GM21528 (cell line): Measurements from ENCODE around the gene AKR1C8.
"Not testable (repeated sequence)": the region's sequence is repeated elsewhere in the genome, so short reads cannot be mapped to it uniquely, and the experiment has no call there.

Experiments used
- ATAC-seq: cut with Tn5 transposase; IDR thresholded peaks from one replicate; pipeline ENCODE4 v1.9.1; 2021; ENCODE audit warnings: mild to moderate bottlenecking, moderate library complexity; ENCODE audit not compliant: unreplicated experiment, low FRiP score

The AKR1C8 gene

DNA sequence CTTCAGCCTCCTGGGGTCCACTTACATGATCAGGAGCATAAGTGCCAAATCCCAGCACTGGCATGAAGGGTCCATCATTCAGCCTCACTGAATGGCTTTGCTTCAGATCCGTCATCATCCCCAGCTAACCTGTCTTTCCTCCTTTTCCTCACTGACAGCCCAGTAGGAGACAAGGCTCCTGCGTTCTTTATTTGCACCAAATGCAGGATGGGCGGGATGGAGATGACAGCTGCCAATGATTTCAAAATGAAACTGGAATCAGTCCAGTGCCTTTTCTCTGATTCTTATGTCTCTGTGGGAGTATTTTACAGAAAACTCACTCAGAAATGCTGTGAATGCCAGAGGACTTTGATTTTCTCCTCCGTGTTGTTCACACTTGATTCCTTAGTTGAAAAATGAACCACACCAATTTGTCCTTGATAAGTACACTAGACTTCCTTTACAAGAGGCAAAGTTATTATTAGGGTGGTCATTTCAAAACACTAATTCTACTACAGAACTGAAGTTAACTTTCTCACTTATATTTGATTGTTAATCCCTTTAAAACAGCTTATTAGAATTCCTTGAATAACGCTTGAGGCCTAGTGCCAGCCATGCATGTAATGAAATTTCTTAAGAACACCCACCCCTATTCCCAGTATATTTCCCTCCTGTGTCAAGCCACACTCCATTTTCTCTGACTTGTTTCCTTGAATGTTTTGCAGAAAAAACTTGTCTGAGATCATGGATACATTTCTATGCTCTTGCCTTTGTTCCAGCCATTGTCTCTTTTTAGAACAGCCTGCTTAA lies at the start of gene AKR1C8:
Gene AKR1C8 (minus strand): TSS at position 164 of the 789 bp plus-strand sequence. CDS start 46 bp downstream, at position 118.
- no peak for ATAC-seq

DNA sequence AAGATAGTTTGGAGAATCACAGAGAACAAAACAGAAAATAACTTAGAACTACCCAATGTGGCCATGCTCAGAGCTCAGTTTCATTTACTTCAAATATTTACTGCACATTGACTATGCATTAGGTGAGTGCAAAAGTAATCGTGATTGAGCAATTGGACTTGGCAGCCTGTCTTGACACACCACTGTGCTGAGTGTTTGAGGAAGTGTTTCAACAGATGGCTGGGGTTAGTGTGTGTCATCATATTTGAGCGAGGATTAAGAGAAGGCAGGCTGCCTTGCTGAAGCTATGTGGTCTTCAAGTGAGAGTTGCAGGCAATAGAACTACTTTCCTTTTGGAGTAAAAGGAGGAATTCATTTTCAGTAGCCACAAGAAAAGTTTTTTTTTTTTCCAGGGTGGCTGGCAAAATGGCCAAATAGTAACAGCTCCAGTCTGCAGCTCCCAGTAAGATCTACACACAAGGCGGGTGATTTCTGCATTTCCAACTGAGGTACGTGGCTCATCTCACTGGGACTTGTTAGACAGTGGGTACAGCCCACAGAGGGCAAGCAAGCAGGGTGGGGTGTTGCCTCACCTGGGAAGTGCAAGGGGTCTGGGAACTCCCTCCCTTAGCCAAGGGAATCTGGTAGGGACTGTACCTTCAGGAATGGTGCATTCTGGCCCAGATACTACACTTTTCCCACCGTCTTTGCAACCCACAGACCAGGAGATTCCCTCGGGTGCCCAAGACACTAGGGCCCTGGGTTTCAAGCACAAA lies 49.3 kb upstream of the AKR1C8 start:
- ATAC-seq = no peak

DNA sequence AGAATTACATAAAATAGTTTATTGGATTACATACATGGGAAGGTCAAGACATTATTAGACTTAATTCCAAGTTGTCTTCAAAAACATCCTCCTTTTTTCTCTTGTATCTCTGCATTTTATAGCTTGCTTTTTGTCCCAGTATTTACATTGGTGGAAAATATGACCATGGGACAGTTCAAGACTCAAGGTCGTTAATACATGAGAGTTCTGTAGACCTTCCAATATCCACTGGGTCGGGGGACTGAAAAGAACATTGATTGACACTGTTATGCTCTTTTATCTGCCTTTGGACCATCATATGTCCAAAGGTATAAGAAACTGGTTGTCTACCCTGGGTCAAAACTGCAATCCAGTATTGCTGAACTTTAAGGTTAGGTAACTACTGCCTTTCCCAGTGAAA lies 48.4 kb upstream of the AKR1C8 start:
- no peak for ATAC-seq

DNA sequence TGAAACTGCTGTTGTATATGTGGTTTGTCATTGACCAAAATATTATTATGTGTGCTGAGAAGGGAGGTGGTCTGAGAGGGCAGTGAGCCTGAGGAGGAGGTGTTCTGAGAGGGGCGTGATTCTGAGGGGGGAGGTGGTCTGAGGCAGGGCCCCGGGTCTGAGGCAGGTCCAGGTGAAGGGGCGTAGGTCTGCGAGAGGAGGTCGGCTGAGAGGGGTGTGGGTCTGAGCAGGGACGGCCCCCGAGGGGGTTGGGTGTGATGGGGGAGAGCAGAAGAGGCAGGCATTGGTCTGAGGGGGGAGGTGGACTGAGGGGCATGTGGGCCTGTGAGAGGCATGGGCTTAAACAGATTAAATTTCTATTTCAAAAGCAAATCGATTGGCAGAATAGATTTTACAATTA lies 44.1 kb upstream of the AKR1C8 start:
- ATAC-seq = no peak

DNA sequence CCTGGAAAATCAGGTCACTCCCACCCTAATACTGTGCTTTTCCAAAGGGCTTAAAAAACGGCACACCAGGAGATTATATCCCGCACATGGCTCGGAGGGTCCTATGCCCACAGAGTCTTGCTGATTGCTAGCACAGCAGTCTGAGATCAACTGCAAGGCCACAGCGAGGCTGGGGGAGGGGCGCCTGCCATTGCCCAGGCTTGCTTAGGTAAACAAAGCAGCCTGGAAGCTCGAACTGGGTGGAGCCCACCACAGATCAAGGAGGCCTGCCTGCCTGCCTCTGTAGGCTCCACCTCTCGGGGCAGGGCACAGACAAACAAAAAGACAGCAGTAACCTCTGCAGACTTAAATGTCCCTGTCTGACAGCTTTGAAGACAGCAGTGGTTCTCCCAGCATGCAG lies 38.0 kb upstream of the AKR1C8 start:
- ATAC-seq = not testable (repeated sequence)

DNA sequence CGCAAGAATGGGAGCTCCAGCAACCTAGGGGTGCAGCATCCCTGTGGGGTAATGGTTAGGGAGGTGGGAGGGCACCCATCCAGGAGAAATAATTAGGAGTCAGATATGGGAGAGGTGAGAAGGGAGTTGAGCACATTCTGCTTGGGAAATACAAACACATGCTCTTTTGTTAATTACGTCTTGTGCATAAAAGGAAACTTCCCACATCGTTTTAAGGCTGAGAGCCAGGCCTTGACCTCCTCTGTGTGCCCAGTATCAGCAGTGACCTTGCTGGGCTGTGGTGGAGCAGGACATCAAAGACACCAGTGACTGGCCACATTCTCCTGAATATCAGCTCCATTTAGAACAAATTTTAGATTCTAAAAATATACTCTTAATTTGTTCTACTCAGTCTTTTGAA lies 34.3 kb upstream of the AKR1C8 start:
- no peak for ATAC-seq

DNA sequence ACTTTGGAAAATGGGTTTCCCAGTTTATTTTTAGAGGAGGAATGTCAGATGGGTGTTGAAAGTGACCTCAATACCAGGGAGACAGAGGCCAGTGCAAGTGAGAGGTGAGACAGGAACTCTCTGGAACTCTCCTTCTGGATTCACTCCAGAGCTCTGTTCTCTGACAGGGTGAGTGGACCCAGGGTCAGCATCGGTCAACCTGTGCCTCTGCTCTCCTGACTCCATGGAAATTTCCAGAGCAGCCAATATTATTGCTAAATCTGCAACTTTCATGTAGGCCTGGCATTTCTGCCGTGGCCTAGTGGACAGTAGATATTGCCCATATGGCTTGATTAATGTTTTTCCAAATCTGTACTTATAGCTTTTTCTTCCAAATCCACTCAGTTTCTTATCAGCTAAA lies 31.9 kb upstream of the AKR1C8 start:
- ATAC-seq = no peak

DNA sequence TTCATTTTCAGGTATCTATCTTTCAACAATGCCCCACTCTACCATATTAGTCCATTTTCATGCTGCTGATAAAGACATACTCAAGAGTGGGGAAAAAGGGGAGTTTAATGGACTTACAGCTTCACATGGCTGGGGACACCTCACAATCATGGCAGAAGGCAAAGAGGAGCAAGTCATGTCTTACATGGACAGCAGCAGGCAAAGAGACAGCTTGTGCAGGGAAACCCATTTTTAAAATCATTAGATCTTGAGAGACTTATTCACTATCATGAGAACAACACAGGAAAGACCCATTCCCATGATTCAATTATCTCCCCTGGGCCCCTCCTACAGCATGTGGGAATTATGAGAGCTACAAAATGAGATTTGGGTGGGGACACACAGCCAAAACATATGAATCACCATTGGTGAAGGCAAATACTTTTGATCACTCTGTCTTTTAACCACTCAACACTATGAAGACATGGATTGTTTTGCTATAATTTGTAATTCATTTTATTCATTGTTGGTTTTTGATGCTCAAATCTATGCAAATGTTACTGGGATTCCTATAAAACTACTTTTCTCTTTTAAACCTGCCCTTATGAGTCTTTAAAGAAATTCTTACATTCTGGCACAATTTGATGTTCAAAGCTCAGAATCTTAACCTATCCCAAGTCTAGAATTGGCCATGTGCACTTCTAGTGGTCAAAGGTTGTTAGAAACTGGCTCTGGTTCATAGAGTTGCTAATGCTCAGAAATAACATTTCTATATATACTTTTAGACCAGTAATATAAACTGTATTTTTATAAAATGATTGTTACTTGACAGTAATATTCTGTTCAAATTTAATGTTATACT lies 27.0 kb upstream of the AKR1C8 start:
- ATAC-seq = no peak

DNA sequence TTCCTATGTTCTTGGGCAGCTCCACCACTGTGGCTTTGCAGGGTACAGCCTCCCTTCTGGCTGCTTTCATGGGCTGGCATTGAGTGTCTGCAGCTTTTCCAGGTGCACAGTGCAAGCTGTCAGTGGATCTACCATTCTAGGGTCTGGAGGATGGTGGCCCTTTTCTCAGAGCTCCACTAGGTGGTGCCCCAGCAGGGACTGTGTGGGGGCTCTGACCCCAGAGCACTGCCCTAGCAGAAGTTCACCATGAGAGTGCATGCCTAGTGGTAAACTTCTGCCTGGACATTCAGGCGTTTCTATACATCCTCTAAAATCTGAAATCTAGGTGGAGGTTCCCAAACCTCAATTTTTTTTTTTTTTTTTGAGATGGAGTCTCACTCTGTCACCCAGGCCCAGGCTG lies 25.3 kb upstream of the AKR1C8 start:
- not testable (repeated sequence) for ATAC-seq

DNA sequence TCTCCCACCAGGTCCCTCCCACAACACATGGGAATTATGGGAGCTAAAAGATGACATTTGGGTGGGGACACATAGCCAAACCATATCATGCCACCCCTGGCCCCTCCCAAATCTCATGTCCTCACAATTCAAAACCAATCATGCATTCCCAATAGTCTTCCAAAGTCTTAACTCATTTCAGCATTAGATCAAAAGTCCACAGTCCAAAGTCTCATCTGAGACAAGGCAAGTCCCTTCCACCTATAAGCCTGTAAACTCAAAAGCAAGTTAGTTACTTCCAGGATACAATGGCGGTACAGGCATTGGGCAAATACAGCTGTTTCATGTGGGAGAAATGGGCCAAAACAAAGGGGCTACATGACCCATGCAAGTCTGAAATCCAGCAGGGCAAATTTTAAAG lies 24.8 kb upstream of the AKR1C8 start:
- not testable (repeated sequence) for ATAC-seq

DNA sequence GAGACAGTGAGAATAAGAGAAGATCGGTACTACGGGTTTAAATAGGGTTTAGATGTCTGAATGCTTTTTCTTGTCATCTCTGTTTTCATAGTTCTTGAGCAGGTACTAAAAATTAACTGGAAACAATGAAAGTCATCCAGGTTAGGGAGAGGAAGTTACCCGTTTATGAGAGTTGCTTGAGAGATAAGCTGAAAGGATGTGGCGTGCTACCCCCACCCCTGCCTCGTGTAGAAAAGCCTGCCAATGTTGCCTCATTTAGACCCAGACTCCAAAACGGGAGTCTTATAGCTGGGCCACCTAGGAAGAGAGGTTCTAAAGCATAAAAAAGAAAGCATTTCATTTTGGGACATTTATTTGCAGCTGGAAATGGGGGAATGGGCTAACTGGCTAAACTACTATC lies 21.8 kb upstream of the AKR1C8 start:
- no peak for ATAC-seq

DNA sequence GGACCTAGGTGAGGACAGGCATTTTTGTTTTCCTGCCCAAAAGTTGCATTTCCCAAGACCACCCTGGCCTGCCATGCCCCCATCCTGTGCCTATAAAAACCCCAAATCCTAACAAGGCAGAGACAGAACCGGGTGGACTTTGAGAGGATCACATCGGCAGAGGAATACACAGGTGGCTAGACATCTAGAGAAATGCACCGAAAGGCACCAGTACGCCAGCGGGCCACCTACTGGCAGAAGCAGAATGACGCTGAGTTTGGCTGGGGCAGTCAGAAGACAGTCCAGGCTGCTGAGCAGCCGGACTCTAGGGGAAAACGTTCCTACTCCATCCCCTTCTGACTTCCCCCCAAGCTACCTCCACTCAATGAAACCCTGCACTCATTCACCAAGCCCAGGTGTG lies 14.4 kb upstream of the AKR1C8 start:
- no peak for ATAC-seq

DNA sequence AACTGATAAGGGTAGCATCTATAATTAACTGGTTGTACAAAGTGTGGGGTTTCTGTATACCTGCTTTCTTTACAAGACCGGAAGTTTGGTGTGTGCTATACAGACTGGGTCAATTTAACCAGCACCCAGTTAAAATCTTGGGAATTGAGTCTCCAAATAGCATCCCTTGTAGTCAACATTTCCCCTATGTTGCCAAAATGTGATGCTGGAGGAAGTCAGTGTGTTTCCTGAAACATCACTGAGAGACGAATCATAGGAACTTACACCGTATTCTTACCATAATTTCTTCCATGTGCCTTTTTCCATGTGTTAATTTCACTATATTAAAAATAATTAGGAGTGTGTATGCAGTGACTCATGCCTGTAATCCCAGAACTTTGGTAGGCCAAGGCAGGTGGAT lies 13.4 kb upstream of the AKR1C8 start:
- ATAC-seq = no peak

DNA sequence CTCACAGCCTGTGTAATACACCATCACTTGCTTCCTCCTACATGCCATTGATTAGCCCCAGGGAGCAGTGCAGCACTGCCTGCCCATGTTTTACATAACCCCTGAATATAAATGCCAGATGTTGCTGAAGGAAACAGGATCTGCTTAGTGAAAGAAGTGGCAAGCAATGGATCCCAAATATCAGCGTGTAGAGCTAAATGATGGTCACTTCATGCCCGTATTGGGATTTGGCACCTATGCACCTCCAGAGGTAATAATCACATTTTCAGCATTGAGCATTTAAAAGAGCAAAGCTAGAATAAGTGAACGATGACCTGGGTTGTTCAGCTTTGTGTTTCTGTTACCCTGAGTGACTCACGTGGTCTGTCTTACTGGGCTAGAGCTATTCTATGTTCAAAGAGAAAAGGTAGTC lies 11.8 kb upstream of the AKR1C8 start, which contains the start of gene AKR1C4:
Gene AKR1C4 (plus strand): TSS at position 136 of the 412 bp plus-strand sequence. CDS start 31 bp downstream, at position 167.
- no peak for ATAC-seq

DNA sequence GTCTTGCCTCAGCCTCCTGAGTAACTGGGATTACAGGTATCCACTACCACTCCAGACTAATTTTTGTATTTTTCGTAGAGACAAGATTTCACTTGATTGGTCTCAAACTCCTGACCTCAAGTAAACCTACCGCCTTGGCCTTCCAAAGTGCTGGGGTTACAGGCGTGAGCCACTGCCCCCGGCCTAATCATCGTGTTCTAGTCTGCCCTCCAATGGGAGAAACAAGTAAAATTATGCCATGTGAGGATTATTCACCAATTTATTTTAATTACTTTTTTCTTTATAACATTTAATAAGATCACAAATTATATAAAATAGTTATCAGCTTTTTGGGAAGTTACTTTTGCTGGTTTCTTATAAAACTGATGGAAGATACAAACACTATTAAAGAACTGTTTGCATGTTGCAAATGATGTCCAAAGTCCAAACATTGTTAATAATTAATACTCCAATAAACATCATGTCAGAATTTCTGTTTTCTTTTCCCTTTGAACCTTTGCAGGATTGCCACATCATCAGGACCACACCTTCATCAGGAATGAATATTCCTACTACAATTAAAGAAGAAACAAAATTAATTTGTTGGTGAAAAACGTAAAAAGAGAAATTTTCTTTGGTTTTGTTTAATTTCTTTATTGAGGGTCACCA lies 10.9 kb upstream of the AKR1C8 start:
- ATAC-seq = no peak

DNA sequence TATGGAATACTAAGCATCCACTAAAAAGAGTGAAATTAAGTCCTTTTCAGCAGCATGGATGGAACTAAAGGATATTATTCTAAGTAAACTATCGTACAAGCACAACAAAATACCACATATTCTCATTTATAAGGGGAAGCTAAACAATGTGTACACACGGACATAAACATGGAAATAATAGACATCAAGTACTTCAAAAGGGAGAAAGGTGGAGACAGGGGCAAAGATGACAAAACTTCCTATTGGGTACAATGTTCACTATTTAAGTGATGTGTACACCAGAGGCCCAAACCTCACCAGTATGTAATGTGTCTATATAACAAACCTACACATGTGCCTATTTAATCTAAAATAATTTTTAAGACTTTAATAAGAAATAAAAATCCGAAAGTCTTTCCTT lies 9.5 kb upstream of the AKR1C8 start:
- no peak for ATAC-seq

DNA sequence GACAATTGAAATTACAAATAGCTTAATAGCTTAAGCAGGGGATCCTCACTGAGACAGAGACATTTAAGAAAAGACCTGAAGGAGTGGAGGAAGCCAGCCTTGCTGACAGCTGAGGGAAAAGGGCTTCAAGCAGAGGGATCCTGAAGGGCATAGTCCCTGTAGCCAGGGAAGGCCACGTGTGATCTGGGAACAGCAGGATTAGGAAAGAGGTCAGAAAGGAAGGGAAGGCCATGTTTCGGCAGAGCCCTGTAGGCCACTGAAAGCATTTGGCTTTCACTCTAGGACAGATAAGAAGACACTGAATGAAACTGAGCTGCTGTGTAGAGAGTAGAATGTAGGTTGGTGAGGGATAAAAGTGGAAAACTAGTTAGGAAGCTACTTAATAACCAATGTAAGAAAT lies 3.4 kb upstream of the AKR1C8 start:
- ATAC-seq = no peak

DNA sequence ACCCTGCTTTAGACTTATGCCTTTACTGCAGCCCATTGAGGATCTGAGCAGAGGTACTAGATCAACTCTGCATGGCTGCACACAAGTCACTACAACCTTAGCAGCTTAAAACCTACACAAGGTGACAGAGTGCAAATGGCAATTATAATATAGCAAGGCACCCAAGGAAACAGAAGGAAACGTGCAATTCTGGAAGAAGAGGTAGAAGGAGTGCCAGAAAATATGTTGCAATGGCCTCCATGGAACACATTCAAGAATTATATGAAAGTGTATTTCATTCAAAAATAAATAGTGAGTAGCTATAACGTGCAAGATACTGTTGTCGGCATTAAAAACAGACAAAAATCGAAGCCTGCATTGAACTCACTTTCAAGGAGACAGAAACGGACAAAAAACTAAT lies 2.9 kb upstream of the AKR1C8 start:
- no peak for ATAC-seq

DNA sequence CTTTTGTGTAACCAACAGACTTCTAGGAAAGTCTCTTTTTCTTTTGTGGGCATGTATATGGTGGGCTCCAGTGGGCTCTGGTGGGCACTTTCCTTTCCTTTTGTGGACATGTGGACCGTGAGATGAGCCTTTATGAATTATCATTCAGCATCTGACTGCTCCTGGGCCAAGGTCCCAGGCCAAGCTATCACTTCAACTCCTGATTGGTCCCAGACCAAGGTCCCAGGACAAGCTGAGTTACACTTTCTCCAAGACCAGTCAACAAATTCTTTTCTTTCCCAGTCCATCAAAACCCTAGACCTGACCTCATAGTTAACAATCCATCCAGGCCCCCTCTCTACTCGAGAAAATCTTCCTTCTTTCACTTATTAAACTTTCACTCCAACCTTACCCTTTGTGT lies 1.0 kb downstream of the AKR1C8 start:
- ATAC-seq = no peak

DNA sequence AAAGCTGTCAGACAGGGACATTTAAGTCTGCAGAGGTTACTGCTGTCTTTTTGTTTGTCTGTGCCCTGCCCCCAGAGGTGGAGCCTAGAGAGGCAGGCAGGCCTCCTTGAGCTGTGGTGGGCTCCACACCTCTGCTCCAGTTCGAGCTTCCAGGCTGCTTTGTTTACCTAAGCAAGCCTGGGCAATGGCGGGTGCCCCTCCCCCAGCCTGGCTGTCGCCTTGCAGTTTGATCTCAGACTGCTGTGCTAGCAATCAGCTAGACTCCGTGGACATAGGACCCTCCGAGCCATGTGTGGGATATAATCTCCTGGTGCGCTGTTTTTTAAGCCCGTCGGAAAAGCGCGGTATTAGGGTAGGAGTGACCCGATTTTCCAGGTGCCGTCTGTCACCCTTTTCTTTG lies 4.4 kb downstream of the AKR1C8 start:
- not testable (repeated sequence) for ATAC-seq
